NCI-H2171 treated with DMSO at 0.1 percent for 48 hours (cell line): ENCODE measurements around the gene NATD1.
A peak's percentile ranks its signal among the peaks of the same experiment; 100 is the strongest.

Source experiments
- DNase-seq: peaks from one replicate; lab custom pipeline; 2025; lab: John Stamatoyannopoulos, UW

The NATD1 gene

GRCh38 chr17:21275579-21276263 is 22.5 kb upstream of the NATD1 start:
- DNase-seq: peak; percentile 78

GRCh38 chr17:21275047-21275578 is 21.9 kb upstream of the NATD1 start:
- DNase-seq: peak; percentile 48

- DNase-seq: no peak
Observed at GRCh38 chr17:21272881-21273792, 19.9 kb upstream of the NATD1 start.

- no peak for DNase-seq
Observed at GRCh38 chr17:21272250-21272649, 19.0 kb upstream of the NATD1 start.

GRCh38 chr17:21271454-21272183 is 18.4 kb upstream of the NATD1 start:
- DNase-seq: no peak

GRCh38 chr17:21269394-21269793 is 16.2 kb upstream of the NATD1 start:
- DNase-seq: no peak

- no peak for DNase-seq
Observed at GRCh38 chr17:21268596-21269188, 15.5 kb upstream of the NATD1 start.

- no peak for DNase-seq
Observed at GRCh38 chr17:21263376-21263775, 10.2 kb upstream of the NATD1 start.

GRCh38 chr17:21262259-21262993 is 9.2 kb upstream of the NATD1 start:
- no peak for DNase-seq

GRCh38 chr17:21258593-21258992 is 5.4 kb upstream of the NATD1 start:
- DNase-seq: no peak

GRCh38 chr17:21253646-21254441 is 634 bp upstream of the NATD1 start:
- no peak for DNase-seq

- no peak for DNase-seq
Observed at GRCh38 chr17:21252289-21252795, 868 bp downstream of the NATD1 start.

- DNase-seq: no peak
Observed at GRCh38 chr17:21251337-21252010, 1.7 kb downstream of the NATD1 start.

GRCh38 chr17:21250854-21251253 is 2.4 kb downstream of the NATD1 start:
- no peak for DNase-seq

GRCh38 chr17:21249920-21250703 is 3.1 kb downstream of the NATD1 start:
- peak; percentile 24 for DNase-seq

GRCh38 chr17:21249086-21249795 is 4.0 kb downstream of the NATD1 start:
- DNase-seq: no peak

GRCh38 chr17:21248500-21248899 is 4.7 kb downstream of the NATD1 start:
- DNase-seq: no peak
